SK-N-SH treated with all-trans-retinoic acid at 6 μM for 48 hours (cell line): ENCODE measurements around the gene SYT8.
"Not testable (repeated sequence)": the region's sequence is repeated elsewhere in the genome, so short reads cannot be mapped to it uniquely, and the experiment has no call there.

Experiments
- ATAC-seq: fragments of 200-7000 bp; cut with Tn5 transposase; 3 replicates; pipeline ENCODE4 v1.9.1; 2020; ENCODE audit warnings: mild to moderate bottlenecking, moderate library complexity
- BACH2 ChIP-seq: fragments of 250-450 bp; sonication (Bioruptor Pico); IDR thresholded peaks from 2 replicates; pipeline ENCODE4 v1.9.0; 2021; ENCODE audit warnings: mild to moderate bottlenecking, borderline replicate concordance
- CREB5 ChIP-seq: fragments of 250-450 bp; sonication (Bioruptor Pico); IDR thresholded peaks from 2 replicates; pipeline ENCODE4 v1.5.1; 2020; ENCODE audit warnings: low read depth, mild to moderate bottlenecking, moderate library complexity
- CSDC2 ChIP-seq: fragments of 250-450 bp; sonication (Bioruptor Pico); IDR thresholded peaks from 2 replicates; pipeline ENCODE4 v1.5.0; 2020; ENCODE audit warnings: mild to moderate bottlenecking, moderate library complexity
- CSRNP3 ChIP-seq: fragments of 250-450 bp; sonication (Bioruptor Pico); IDR thresholded peaks from 2 replicates; pipeline ENCODE4 v1.5.1; 2021; ENCODE audit warnings: mild to moderate bottlenecking, moderate library complexity
- ESRRG ChIP-seq: fragments of 250-450 bp; sonication (Bioruptor Pico); IDR thresholded peaks from 2 replicates; pipeline ENCODE4 v1.6.1; 2021; ENCODE audit warnings: mild to moderate bottlenecking
- GLIS3 ChIP-seq: fragments of 250-450 bp; sonication (Bioruptor Pico); IDR thresholded peaks from 2 replicates; pipeline ENCODE4 v1.5.0; 2020; ENCODE audit warnings: mild to moderate bottlenecking, moderate library complexity
- ISL1 ChIP-seq: fragments of 250-450 bp; sonication (Bioruptor Pico); IDR thresholded peaks from 2 replicates; pipeline ENCODE4 v2.1.2; 2022; ENCODE audit warnings: mild to moderate bottlenecking, moderate library complexity
- OSR1 ChIP-seq: fragments of 250-450 bp; sonication (Bioruptor Pico); IDR thresholded peaks from 2 replicates; pipeline ENCODE4 v1.8.0; 2022; ENCODE audit warnings: moderate library complexity, mild to moderate bottlenecking, inconsistent platforms
- PATZ1 ChIP-seq: fragments of 250-450 bp; sonication (Bioruptor Pico); IDR thresholded peaks from 2 replicates; pipeline ENCODE4 v1.8.0; 2020; ENCODE audit warnings: mild to moderate bottlenecking, moderate library complexity, borderline replicate concordance
- POU6F1 ChIP-seq: fragments of 250-450 bp; sonication (Bioruptor Pico); IDR thresholded peaks from 2 replicates; pipeline ENCODE4 v1.8.0; 2021; ENCODE audit warnings: low read depth, mild to moderate bottlenecking, moderate library complexity, borderline replicate concordance
- PPARA ChIP-seq: fragments of 250-450 bp; sonication (Bioruptor Pico); IDR thresholded peaks from 2 replicates; pipeline ENCODE4 v1.5.0; 2020; ENCODE audit warnings: mild to moderate bottlenecking, borderline replicate concordance
- RARB ChIP-seq: fragments of 250-450 bp; sonication (Bioruptor Pico); IDR thresholded peaks from 2 replicates; pipeline ENCODE4 v1.8.0; 2021; ENCODE audit warnings: mild to moderate bottlenecking, moderate library complexity
- SNAI2 ChIP-seq: fragments of 250-450 bp; sonication (Bioruptor Pico); IDR thresholded peaks from 2 replicates; pipeline ENCODE4 v1.5.0; 2020; ENCODE audit warnings: mild to moderate bottlenecking, moderate library complexity
- TCF4 ChIP-seq: fragments of 250-450 bp; sonication (Bioruptor Pico); IDR thresholded peaks from 2 replicates; pipeline ENCODE4 v1.8.0; 2021; ENCODE audit warnings: mild to moderate bottlenecking, moderate library complexity, borderline replicate concordance
- TOX ChIP-seq: fragments of 250-450 bp; sonication (Bioruptor Pico); IDR thresholded peaks from 2 replicates; pipeline ENCODE4 v1.8.0; 2021; ENCODE audit warnings: mild to moderate bottlenecking, moderate library complexity, borderline replicate concordance
- ZC3H10 ChIP-seq: fragments of 250-450 bp; sonication (Bioruptor Pico); IDR thresholded peaks from 2 replicates; pipeline ENCODE4 v1.5.1; 2021; ENCODE audit warnings: mild to moderate bottlenecking, moderate library complexity
- ZNF565 ChIP-seq: fragments of 450-650 bp; formaldehyde crosslinking; conservative IDR thresholded peaks from 2 replicates; pipeline ENCODE4 v1.5.0; 2020; ENCODE audit warnings: low read depth, mild to moderate bottlenecking, moderate library complexity
- ZNF8 ChIP-seq: fragments of 450-650 bp; formaldehyde crosslinking; IDR thresholded peaks from 2 replicates; pipeline ENCODE4 v1.5.0; 2020; ENCODE audit warnings: mild to moderate bottlenecking, moderate library complexity

The SYT8 gene

GRCh38 chr11:1796413-1797011 lies 38.3 kb upstream of the SYT8 start:
- no peak; the same call in 2 of the 3 replicates for ATAC-seq
- TF ChIP-seq POU6F1 (CRISPR knock-in tag) (no peak), TCF4 (CRISPR knock-in tag) (no peak), ZNF565 (no peak), OSR1 (CRISPR knock-in tag) (no peak), CSDC2 (no peak), RARB (CRISPR knock-in tag) (no peak), ZNF8 (CRISPR knock-in tag) (no peak), PPARA (CRISPR knock-in tag) (no peak), ISL1 (CRISPR knock-in tag) (no peak)

- ATAC-seq, result no peak
- TF ChIP-seq TCF4 (CRISPR knock-in tag) (no peak), ZC3H10 (CRISPR knock-in tag) (no peak), PATZ1 (no peak), SNAI2 (no peak), ESRRG (CRISPR knock-in tag) (no peak), ZNF8 (CRISPR knock-in tag) (no peak), CREB5 (CRISPR knock-in tag) (no peak), BACH2 (CRISPR knock-in tag) (no peak), TOX (no peak), RARB (CRISPR knock-in tag) (no peak)
Observed at GRCh38 chr11:1797391-1798125, 37.2 kb upstream of the SYT8 start.

- ATAC-seq, result no peak
- TF ChIP-seq BACH2 (CRISPR knock-in tag) (no peak), POU6F1 (CRISPR knock-in tag) (no peak), ESRRG (CRISPR knock-in tag) (no peak), CSRNP3 (CRISPR knock-in tag) (no peak), GLIS3 (CRISPR knock-in tag) (no peak), ZNF565 (no peak), PPARA (CRISPR knock-in tag) (no peak)
- TF ChIP-seq, all 23 proteins: peak for 0
Observed at GRCh38 chr11:1803246-1803645, 31.5 kb upstream of the SYT8 start.

- ATAC-seq, result not testable (repeated sequence)
Observed at GRCh38 chr11:1803835-1804519, 30.8 kb upstream of the SYT8 start.
